UCSD-AML1 (cell line): ENCODE data around the gene UXT.

ENCODE experiments used
- DNase-seq: peaks from one replicate; lab custom pipeline; 2025; ENCODE audit not compliant: unreplicated experiment; lab: John Stamatoyannopoulos, UW

The UXT gene

DNA sequence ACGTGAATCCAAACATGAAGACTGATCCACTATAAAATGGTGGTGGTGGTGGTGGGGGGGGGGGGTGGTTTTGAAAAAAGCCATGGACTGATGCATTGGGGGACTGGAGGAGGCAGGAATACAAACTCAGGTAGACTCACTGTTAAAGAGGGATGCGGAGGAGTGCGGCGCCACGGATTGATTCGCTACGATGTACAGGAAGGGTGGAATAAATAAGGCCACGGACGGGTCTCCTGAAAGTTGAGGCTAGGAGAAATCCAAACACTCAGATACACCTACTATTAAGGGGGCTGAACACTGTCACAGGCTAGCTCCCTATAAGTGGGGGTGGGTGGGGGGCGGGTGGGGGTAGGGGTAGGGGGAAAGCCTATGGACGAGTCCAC lies 9.2 kb downstream of the UXT start:
- no peak for DNase-seq

- DNase-seq = no peak
Measured at GRCh38 chrX:47649271-47649670, 9.7 kb downstream of the UXT start.

DNA sequence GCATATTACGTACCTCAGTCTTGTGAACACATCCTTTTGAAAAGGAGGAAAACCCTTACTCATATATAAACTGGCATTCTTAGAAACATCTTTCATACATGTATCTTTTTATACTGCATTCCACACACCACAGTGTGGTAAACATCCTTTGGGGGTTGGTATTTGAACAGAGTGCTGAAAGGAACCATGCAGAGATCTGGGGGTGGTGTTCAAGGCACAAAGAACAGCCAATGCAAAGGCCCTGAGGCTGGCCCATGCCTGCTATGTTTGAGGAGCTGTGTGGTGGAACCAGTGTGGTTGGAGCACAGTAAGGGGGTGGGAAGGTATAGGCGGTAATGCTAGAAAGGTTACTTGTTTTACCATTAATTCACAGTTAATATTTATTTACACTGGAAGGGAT lies 10.6 kb downstream of the UXT start:
- DNase-seq = no peak

DNA sequence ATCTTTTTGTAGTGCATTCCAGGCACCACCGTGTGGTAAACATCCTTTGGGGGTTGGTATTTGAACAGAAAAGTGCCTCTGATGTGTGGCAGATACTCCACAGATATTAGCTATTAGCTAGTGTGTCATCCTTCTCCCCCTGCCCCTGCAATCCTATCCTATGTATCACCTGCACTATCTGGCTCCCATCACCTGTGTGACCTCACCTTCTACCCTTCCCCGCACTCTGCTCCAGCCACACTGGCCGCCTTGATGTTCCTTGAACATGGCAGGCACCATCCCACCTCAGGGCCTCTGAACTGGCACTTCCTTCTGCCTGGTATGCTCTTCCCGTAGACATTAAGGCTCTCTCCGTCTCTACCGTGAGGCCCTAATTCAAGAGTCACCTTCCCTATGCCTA lies 12.3 kb downstream of the UXT start:
- no peak for DNase-seq

GRCh38 chrX:47645530-47645929 lies 13.4 kb downstream of the UXT start:
- DNase-seq = no peak

DNA sequence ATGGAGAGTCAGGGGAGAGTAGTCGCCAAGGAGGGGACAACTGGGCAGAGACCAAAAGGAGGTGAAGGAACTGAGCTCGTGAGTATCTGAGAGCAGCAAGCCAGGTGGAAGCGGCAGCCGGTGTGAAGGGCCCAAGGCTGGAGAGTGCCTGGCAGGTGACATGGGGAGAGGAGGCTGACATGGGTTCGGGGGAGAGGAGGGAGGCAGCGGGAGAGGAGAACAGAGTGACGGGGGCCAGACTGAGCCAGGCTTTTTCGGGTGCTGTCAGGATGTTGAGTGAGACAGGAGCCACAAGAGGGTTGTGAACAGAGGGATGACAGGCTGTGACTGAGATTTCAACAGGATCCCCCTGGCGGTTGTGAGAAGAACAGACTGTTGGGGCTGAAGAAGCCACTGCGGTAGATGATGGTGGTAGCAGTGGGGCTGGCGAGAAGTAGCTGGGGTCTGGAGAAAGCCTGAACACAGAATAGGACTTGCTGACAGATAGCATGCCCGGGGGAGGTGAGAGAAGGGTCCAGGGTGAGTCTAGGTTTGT lies 14.4 kb downstream of the UXT start:
- no peak for DNase-seq

GRCh38 chrX:47643926-47644325 lies 15.1 kb downstream of the UXT start:
- no peak for DNase-seq

- no peak for DNase-seq
Measured at GRCh38 chrX:47638816-47639215, 20.2 kb downstream of the UXT start.

DNA sequence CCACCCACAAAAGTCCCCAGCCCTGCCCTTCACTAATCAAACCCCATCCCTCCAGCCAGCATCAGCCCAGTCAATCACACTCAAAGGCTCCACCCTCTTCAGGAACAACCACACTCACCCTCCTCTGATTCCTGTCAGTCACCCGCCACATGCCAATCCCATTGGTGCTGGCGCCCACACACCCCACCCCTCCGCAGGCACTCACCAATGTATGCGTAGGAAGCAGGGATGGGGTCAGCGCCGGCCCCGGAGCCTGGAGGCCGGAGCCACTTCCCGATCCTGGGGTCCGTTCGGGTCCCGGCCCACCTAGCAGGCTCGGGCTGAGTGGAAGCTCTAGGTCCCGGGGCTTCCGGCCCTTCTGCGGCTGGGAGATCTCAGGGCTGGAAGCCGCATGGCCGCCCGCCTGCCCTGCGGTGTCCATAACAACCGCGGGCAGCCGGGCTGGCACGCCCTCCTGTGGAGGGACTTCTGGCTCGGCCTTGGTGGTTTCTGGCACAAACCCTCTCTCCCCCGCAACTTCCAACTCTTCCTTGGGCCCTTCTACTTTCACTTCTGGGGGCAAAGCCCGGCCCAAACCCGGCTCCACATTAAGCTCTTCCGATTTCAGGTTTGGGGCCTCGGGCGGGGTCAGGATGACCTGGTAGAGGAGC lies 21.3 kb downstream of the UXT start:
- DNase-seq = peak; percentile 80

DNA sequence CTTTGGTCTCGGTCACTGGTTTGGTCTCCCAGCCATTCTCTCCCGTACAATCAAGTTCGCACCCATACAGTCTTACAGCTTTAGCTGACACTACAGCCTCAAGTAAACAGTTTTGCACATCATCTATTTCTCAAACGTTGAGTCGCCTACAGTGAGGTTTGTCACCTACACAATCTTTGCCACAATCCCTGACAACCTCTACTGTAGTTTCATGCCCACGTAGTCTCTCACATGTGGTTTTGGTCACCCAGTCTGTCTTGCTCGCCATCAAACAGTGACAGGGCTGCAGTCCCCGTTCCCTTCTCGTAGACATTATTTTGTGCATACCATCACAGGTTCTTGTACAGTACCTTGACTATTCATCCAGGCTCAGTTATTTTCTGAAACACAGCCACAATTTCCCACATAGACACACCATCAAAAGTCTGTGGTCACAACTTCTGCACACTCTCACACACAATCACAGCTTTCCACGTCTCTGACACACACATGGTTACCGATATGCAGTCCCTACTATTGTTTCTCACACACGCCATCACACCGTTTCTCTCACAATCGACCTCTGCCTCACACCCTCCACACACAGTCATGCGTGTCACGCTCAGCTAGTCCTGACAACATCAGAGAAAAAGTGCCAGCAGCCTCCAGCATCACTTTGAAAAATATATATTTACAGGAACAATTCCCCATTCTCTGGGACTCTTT lies 24.0 kb downstream of the UXT start:
- no peak for DNase-seq

DNA sequence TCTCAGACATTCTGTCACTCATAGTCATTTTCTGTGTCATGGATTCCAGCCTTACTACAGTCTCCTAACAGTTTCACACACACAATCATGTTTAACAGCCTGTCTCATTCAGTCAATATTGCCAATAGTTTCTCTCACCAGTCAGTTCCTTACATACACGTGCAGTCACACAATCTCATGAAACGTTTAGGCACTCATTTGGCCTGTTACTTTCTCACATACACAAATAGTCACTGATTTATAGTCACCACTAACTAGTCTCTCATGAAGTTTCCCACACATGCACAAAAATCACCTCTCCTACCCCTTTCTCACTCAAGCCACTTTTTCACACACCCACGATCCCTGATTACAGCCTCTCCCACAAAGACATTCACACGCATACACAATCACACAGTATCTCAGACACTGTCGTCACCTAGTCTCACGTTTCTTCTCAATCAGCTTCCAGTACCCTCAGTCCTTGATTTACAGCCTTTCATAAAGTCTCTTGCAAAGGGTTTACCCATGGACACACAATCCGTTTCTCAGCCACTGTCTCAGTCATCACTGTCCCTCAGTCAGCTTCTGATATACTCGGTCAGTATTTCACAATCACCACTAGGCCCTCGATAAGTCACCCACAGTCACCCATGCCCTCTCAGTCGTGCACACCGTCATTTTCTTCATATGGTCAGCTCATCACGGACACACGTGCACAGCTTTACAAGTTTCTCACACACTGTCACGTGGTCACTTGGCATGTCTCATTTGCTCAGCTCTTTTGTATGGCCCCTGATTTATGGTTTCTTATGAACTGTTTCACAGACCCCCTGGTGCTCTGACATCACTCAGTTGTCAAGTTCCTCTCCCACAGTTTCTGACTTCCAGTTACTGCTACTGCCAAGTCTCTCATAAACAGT lies 25.0 kb downstream of the UXT start:
- DNase-seq = no peak

DNA sequence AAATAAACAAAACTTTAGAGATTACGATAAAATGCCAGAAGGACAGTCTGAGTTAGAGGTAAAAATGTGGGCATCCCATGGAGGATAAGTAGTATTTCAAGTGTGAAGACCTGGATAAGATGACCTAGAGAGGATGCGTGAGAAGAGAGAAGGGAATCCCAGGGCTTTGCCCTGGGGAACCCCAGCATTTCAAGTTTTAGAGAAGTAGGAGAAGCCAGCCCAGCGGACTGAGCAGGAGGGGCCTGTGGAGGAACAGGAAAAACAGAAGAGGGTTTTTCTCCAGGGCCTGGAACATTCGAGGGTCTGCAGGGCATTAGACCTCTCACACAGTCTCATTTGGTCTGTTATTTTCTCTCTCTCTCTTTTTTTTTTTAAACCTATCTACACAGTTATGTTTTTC lies 26.3 kb downstream of the UXT start:
- DNase-seq = no peak

GRCh38 chrX:47631676-47632075 lies 27.3 kb downstream of the UXT start:
- no peak for DNase-seq

- DNase-seq = peak; percentile 70
Measured at GRCh38 chrX:47629419-47630200, 29.4 kb downstream of the UXT start, which contains the start of gene CFP. CFP (minus strand) TSS chrX:47629930; CDS start chrX:47629844, 86 bp downstream.

DNA sequence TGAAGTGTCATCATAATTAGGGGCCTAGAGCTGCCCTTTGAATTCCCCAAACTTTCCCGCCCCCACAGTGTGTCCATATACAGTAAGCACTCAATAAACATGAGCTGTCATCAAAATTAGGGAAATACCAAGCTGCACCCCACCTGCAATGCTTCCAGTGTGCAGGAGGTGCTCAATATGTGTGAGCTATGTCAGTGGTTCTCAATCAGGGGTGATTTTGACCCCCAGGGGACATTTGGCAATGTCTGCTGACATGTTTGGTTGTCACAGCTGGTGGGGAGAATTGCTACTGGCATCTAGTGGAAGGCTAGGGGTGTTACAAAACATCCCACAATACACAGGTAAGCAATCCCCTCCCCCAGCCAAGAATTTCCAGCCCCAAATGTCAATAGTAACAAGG lies 30.0 kb downstream of the UXT start:
- no peak for DNase-seq

DNA sequence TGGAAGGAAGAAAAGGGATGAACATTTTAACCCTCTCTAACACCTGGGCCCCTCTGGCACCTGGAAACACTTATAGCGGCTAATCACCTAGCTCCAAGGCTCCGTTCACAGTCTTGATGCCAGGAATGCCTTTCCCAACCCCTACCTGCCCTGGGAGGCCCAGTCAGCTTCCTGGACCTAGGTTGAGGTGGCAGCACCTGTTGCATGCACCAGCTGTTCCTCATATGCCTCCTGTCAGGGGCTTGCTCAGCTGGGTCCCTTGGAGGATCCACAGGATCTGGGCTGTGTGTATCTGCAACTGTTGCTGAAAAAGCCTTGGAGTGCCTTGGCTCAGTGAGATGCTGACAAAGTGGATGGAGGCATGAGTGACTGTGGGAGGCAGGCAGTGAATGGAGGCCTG lies 33.6 kb downstream of the UXT start:
- no peak for DNase-seq

DNA sequence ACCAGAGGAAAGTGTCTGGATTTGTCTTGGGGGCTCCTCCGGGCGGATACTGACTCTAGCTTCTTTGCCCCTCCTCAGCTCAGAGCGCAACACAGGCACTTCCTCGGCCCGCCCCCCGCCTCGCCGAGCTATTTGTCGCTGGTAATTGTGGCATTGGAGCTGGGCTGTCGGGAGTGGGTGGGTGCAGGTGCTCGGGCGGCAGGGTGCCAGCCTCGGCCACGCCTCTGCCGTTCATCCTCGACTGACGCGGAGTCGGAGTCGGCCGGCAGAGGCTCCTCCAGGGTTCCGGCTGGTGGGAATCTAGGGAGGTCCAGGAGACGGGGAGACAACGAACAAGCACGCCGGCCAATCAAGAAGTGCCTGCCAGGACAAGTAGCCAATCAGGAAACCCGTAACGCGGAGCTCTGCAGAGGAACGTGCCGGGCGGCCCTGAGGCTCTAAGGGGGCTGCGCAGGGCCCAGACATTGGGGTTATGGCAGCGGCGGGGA lies 35.4 kb downstream of the UXT start:
- DNase-seq = no peak

DNA sequence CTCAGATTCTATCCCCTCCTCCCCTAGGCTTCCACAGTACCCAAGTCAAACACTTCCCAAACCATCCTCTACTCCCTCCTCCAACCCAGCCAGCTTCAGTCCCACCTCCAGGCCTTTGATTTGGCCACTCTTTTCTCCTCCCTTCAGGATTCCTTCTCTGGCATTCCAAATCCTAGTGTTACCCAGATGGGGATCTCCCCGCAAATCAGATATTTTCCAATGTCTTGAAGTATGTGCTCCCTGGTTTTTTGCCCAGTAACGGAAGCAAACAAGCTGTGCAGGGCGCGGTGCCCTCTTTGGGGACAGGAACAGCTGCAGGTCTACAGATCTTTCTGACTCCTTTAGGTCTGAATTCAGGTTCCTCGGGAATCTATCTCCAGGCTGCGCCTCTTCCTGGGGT lies 37.1 kb downstream of the UXT start:
- no peak for DNase-seq

DNA sequence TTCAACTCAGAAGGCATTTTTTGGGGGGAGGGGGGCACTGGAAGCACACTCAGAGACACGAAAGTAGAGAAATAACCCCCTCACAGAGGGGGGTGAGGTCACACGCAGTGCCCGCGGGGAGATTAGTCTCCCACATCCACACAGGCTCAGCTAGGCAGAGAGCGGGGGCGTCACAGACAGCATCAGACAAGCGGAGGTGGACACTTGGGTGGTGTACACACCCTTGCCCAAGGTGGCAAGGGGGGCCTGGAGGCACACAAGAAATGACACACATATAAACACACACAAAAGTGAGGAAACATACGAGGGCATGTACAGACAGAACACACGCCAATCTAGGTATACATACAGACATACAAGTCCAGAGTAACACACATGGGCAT lies 38.7 kb downstream of the UXT start:
- no peak for DNase-seq

DNA sequence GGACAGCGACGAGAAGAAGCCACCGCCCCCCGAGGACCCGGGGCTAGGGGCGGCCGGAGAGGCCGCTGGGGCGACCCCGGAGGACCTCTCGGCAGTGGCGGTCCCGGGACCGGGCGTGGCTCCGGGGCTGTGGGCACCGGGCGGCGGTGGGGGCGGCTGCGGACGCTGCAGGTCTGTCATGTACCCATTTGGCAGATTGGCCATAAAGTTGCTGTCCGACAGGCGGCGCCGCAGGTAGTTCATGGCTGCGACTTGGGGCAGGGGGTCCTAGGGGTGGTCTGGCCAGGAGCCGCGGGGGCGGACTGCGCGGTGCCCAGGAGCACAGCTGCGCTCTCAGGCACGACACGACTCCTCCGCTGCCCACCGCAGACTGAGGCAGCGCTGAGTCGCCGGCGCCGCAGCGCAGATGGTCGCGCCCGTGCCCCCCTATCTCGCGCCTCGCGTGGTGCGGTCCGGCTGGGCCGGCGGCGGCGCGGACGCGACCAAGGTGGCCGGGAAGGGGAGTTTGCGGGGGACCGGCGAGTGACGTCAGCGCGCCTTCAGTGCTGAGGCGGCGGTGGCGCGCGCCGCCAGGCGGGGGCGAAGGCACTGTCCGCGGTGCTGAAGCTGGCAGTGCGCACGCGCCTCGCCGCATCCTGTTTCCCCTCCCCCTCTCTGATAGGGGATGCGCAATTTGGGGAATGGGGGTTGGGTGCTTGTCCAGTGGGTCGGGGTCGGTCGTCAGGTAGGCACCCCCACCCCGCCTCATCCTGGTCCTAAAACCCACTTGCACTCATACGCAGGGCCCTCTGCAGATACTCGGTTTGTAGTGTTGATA lies 39.3 kb downstream of the UXT start, which contains the start of gene SYN1:
Gene SYN1, minus strand, starts transcription at position 372 of the 817 bp plus-strand sequence. Its CDS starts 129 bp downstream, at position 243.
- DNase-seq = peak; percentile 75
